ENCODE results near the gene SLC26A8. TPM values are rescaled to one million over a fixed set of nuclear protein-coding genes. Genes with fewer than 3 reads are reported as not detected.
"Not testable (repeated sequence)": the region's sequence is repeated elsewhere in the genome, so short reads cannot be mapped to it uniquely, and the experiment has no call there.

SLC26A8 gene
- total and polyA plus RNA-seq, 4 donors, result 0.20 to 1.1 (median 0.48) TPM

DNA sequence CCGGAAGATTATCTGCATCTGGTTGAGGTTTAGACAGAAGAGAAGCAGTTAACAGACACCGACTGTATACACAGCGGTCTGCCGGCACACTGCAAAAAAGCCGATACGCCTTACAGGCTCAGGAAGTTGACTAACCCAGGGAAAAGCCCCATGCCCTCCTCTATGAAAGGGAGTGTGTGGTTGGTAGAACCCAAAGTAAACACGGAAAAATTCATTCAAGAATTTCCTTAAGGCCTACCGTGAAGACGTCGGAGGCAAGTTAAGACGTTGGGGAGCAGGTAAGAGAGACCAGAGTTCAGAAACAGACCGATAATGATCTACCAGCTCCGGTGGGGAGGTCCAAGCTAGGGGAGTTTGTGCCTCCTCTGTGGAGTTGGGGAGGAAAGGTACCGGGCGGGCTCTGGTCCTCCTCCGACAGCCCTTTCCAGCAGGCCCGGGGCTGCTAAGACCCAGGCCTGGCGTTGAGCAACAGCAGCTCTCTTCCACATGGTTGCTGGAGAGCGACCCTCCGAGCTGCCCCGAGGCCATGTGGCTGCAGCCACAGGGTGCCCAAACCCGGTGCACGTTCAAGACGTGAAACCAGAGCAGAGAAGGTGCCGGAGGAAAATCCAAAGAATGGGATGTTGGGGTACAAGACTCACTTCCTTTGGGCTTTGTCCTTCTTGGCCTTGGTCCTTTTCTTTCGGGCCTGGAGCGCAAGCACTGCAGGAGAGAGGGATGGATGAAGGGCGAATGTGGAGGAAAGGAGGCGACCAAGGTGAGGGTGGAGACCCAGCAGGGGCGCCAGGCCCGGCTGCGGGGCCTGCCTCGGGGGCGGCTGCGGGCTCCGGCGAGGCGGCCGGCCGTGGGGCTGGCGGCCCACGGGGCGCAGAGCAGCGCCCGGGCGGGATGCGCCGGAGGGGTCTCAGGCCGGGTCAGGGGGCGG is 104.4 kb downstream of the SLC26A8 start:
- Histone ChIP-seq H3K9me3 (ENCODE audit: control insufficient read depth in 4 of 4, insufficient read depth in 3 of 4, low read length in 3 of 4) (no peaks in the 10 kb centered on the region), H3K27ac (ENCODE audit: low read depth in 1 of 2, low read length in 1 of 2) (peak overlapping the region in 1 of 2 donors; percentile 88), H3K27me3 (ENCODE audit: control insufficient read depth in 3 of 3, insufficient read depth in 3 of 3, low read length in 2 of 3) (no peaks in the 10 kb centered on the region), H3K4me3 (peak overlapping the region; percentile 95), H3K36me3 (ENCODE audit: control insufficient read depth in 4 of 4, insufficient read depth in 4 of 4, low read length in 4 of 4) (no peaks in the 10 kb centered on the region), H3K4me1 (ENCODE audit: control insufficient read depth in 5 of 5, insufficient read depth in 5 of 5, low read length in 5 of 5) (peaks cover 0 to 22% (median 2%) of the 10 kb centered on the region in 5 donors), H3K9ac (ENCODE audit: insufficient read depth in 1 of 2, low read length in 2 of 2) (peak overlapping the region; percentile 7 to 26)
- peak; percentile 31 to 57 (median 43) for DNase-seq
- TF ChIP-seq, protein P1, sequence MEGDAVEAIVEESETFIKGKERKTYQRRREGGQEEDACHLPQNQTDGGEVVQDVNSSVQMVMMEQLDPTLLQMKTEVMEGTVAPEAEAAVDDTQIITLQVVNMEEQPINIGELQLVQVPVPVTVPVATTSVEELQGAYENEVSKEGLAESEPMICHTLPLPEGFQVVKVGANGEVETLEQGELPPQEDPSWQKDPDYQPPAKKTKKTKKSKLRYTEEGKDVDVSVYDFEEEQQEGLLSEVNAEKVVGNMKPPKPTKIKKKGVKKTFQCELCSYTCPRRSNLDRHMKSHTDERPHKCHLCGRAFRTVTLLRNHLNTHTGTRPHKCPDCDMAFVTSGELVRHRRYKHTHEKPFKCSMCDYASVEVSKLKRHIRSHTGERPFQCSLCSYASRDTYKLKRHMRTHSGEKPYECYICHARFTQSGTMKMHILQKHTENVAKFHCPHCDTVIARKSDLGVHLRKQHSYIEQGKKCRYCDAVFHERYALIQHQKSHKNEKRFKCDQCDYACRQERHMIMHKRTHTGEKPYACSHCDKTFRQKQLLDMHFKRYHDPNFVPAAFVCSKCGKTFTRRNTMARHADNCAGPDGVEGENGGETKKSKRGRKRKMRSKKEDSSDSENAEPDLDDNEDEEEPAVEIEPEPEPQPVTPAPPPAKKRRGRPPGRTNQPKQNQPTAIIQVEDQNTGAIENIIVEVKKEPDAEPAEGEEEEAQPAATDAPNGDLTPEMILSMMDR (IDR thresholded peaks at IDR 0.05; ENCODE audit: control extremely low read depth, extremely low read depth), result no peak
- 1% methylated on average over 42 to 50 of the region's 50 CpGs for WGBS, 2 donors
- ATAC-seq (ENCODE audit: insufficient read depth, low FRiP score), result peak; percentile 45

DNA sequence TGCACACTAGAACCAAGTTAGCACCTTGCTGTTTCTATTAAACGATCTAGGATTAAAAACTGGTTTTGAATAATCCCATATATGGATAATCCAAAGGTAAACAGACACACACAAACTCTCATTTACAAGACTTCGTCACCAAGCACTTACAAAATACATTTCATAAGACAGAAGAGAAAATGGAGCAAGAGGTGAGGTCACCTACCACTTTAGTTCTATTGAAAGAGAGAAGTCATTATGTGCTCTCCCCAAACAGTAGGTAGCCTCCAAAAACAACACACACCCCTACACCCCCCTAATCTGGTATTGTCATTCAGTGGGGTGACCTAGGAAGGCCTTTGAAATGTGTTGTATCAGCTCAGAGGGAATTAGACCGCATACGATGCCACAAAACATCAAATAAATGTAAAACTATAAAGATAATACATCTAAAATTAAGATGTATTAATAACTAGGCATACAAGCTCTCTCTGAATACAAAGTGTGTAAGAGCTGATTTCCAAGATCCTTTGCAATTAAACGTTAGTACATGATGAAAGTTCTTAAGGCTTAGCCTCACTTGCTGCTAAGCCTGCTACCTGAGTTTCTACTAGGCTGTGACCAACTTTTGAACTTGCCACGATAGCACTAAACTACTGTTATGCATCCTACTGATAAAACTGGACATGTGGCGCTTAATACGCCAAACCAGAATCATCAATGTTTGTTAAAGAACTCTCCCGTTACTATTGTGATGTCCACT is 105.2 kb downstream of the SLC26A8 start:
- H3K9me3 ChIP-seq (ENCODE audit: control insufficient read depth in 4 of 4, insufficient read depth in 3 of 4, low read length in 3 of 4), result no peaks in the 10 kb centered on the region
- ATAC-seq (ENCODE audit: insufficient read depth, low FRiP score), result peak; percentile 8
- 21 to 26% methylated on average over 9 of the region's 9 CpGs for WGBS, 2 donors
- no peaks in the 10 kb centered on the region for H3K36me3 ChIP-seq (ENCODE audit: control insufficient read depth in 4 of 4, insufficient read depth in 4 of 4, low read length in 4 of 4)
- H3K27me3 ChIP-seq (ENCODE audit: control insufficient read depth in 3 of 3, insufficient read depth in 3 of 3, low read length in 2 of 3), result no peaks in the 10 kb centered on the region
- peak overlapping the region in 1 of 2 donors; percentile 88 for H3K27ac ChIP-seq (ENCODE audit: low read depth in 1 of 2, low read length in 1 of 2)
- peak overlapping the region; percentile 7 to 26 for H3K9ac ChIP-seq (ENCODE audit: insufficient read depth in 1 of 2, low read length in 2 of 2)
- peak in 1 of 3 donors; percentile 13 for DNase-seq
- H3K4me3 ChIP-seq, result peak overlapping the region; percentile 95
- peaks cover 0 to 22% (median 2%) of the 10 kb centered on the region in 5 donors for H3K4me1 ChIP-seq (ENCODE audit: control insufficient read depth in 5 of 5, insufficient read depth in 5 of 5, low read length in 5 of 5)
- TF ChIP-seq, protein P1 (IDR thresholded peaks at IDR 0.05; ENCODE audit: control extremely low read depth, extremely low read depth), result no peak

DNA sequence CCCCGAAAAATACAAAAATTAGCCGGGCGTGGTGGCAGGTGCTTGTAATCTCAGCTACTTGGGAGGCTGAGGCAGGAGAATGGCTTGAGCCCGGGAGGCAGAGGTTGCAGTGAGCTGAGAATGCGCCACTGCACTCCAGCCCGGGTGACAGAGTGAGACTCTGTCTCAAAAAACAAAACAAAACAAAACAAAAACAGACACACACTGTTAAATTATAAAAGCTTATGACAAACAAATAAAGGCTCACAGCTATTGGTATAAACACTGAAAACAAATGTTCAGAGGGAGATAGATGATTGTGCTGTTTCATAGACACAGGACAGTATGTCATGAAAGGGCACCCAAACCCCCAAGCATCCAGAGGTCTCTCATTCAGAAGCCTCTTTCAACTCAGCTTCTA is 107.5 kb downstream of the SLC26A8 start:
- H3K4me3 ChIP-seq; H3K27ac ChIP-seq (ENCODE audit: low read depth in 1 of 2, low read length in 1 of 2); H3K9me3 ChIP-seq (ENCODE audit: control insufficient read depth in 4 of 4, insufficient read depth in 3 of 4, low read length in 3 of 4); H3K9ac ChIP-seq (ENCODE audit: insufficient read depth in 1 of 2, low read length in 2 of 2); DNase-seq; H3K36me3 ChIP-seq (ENCODE audit: control insufficient read depth in 4 of 4, insufficient read depth in 4 of 4, low read length in 4 of 4); H3K27me3 ChIP-seq (ENCODE audit: control insufficient read depth in 3 of 3, insufficient read depth in 3 of 3, low read length in 2 of 3); ATAC-seq (ENCODE audit: insufficient read depth, low FRiP score): not testable (repeated sequence)
- H3K4me1 ChIP-seq (ENCODE audit: control insufficient read depth in 5 of 5, insufficient read depth in 5 of 5, low read length in 5 of 5), result peaks cover 0 to 22% (median 2%) of the 10 kb centered on the region in 5 donors
- WGBS, 2 donors, result 92 to 94% methylated on average over 6 of the region's 6 CpGs

DNA sequence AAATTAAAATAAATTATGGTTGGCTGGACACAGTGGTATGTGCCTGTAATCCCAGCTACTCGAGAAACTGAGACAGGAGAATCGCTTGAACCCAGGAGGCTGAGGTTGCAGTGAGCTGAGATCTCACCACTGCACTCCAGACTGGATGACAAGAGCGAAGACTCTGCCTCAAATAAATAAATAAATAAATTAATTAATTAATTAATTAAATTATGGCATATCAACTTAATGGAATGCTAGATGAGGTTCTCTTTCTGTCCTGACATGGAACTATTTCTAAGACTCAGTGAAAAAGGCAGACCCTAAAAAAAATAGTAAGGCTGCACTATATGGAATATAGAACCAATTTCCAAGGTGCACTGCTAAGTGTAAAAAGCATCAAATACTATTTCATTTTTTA is 108.4 kb downstream of the SLC26A8 start:
- no peak for ATAC-seq (ENCODE audit: insufficient read depth, low FRiP score)

More for the DNA sequence above, 108.4 kb downstream of the SLC26A8 start:
- 95 to 99% methylated on average over 3 of the region's 3 CpGs for WGBS, 2 donors
- Histone ChIP-seq H3K9ac (ENCODE audit: insufficient read depth in 1 of 2, low read length in 2 of 2) (no peak overlapping the region), H3K4me1 (ENCODE audit: control insufficient read depth in 5 of 5, insufficient read depth in 5 of 5, low read length in 5 of 5) (peaks cover 0 to 18% (median 2%) of the 10 kb centered on the region in 5 donors), H3K36me3 (ENCODE audit: control insufficient read depth in 4 of 4, insufficient read depth in 4 of 4, low read length in 4 of 4) (peaks cover 0 to 2% (median 0%) of the 10 kb centered on the region in 4 donors), H3K9me3 (ENCODE audit: control insufficient read depth in 4 of 4, insufficient read depth in 3 of 4, low read length in 3 of 4) (no peaks in the 10 kb centered on the region), H3K4me3 (no peak overlapping the region), H3K27me3 (ENCODE audit: control insufficient read depth in 3 of 3, insufficient read depth in 3 of 3, low read length in 2 of 3) (no peaks in the 10 kb centered on the region), H3K27ac (ENCODE audit: low read depth in 1 of 2, low read length in 1 of 2) (no peak overlapping the region)
- no peak for DNase-seq
- TF ChIP-seq, protein P1 (IDR thresholded peaks at IDR 0.05; ENCODE audit: control extremely low read depth, extremely low read depth), result no peak

All from lung (tissue), 12 donors.